Lower leg skin (tissue), 3 donors: ENCODE results near the gene USP10.

Experiments
- CTCF ChIP-seq, 3 donors: fragments of 450-650 bp; IDR thresholded peaks; one replicate each; pipeline ENCODE4 v1.5.1; 2016; ENCODE audit warnings: antibody characterized with exemption in 3 of 3, mild to moderate bottlenecking in 3 of 3, moderate library complexity in 2 of 3
- POLR2A ChIP-seq, 2 donors: fragments of 450-650 bp; IDR thresholded peaks; one replicate each; pipeline ENCODE4 v1.6.1; 2016 to 2017; ENCODE audit warnings: antibody characterized with exemption in 2 of 2, mild to moderate bottlenecking in 1 of 2, moderate library complexity in 1 of 2

- TF ChIP-seq POLR2A (IDR thresholded peaks at IDR 0.05) (no peak), CTCF (IDR thresholded peaks at IDR 0.05) (no peak)
Measured at GRCh38 chr16:84723906-84724305, 24.1 kb downstream of the USP10 start.
